HFF-Myc (cell line): ENCODE data around the gene NBEA.
"Not testable (repeated sequence)": the region's sequence is repeated elsewhere in the genome, so short reads cannot be mapped to it uniquely, and the experiment has no call there.

Experiments
- DNase-seq: peaks from one replicate; pipeline ENCODE4 v3.0.0-alpha.2; 2011; ENCODE audit warnings: low read depth; ENCODE audit errors: extremely low read depth
- H3K4me3 ChIP-seq: replicated peaks from 2 replicates; pipeline ENCODE4 v1.5.1; 2011; ENCODE audit warnings: low read depth, mild to moderate bottlenecking, control low read depth, low read length
- CTCF ChIP-seq: IDR thresholded peaks from 2 replicates; pipeline ENCODE4 v1.5.1; 2012; ENCODE audit warnings: mild to moderate bottlenecking, low read depth, low read length, control low read depth; ENCODE audit errors: missing control alignments

NBEA gene

GRCh38 chr13:34970961-34971360 lies 28.9 kb downstream of the NBEA start:
- no peak overlapping the region for H3K4me3 ChIP-seq
- TF ChIP-seq CTCF = no peak
- DNase-seq = no peak

- TF ChIP-seq CTCF = no peak
- DNase-seq = no peak
- H3K4me3 ChIP-seq = no peak overlapping the region
Measured at GRCh38 chr13:34971473-34971872, 29.4 kb downstream of the NBEA start.

GRCh38 chr13:34985199-34985598 lies 43.1 kb downstream of the NBEA start:
- not testable (repeated sequence) for DNase-seq, H3K4me3 ChIP-seq

- no peak for DNase-seq
- no peak overlapping the region for H3K4me3 ChIP-seq
- no peak for TF ChIP-seq CTCF
Measured at GRCh38 chr13:34988330-34988791, 46.3 kb downstream of the NBEA start.

- no peak overlapping the region for H3K4me3 ChIP-seq
- TF ChIP-seq CTCF = no peak
- DNase-seq = no peak
Measured at GRCh38 chr13:34990399-34991214, 48.5 kb downstream of the NBEA start.

- no peak overlapping the region for H3K4me3 ChIP-seq
- TF ChIP-seq CTCF = no peak
- no peak for DNase-seq
Measured at GRCh38 chr13:34993470-34993869, 51.4 kb downstream of the NBEA start.

GRCh38 chr13:35003734-35004133 lies 61.7 kb downstream of the NBEA start:
- not testable (repeated sequence) for H3K4me3 ChIP-seq, DNase-seq

- H3K4me3 ChIP-seq = no peak overlapping the region
- no peak for DNase-seq
- no peak for TF ChIP-seq CTCF
Measured at GRCh38 chr13:35005051-35005450, 63.0 kb downstream of the NBEA start.
